Activated CD4-positive, alpha-beta T cell treated with anti-CD3 and anti-CD28 coated beads, Interleukin-2, amount 50 U/mL, for 1 hour (primary cell): ENCODE results near the gene FBLIM1.
A peak's percentile ranks its signal among the peaks of the same experiment; 100 is the strongest.
"Not testable (repeated sequence)": the region's sequence is repeated elsewhere in the genome, so short reads cannot be mapped to it uniquely, and the experiment has no call there.

Experiments used
- DNase-seq: peaks from one replicate; pipeline ENCODE4 v3.0.0-alpha.2; 2020

The FBLIM1 gene

GRCh38 chr1:15825800-15826199 lies 67.2 kb downstream of the FBLIM1 start:
- DNase-seq: no peak

GRCh38 chr1:15826810-15827507 lies 68.4 kb downstream of the FBLIM1 start:
- DNase-seq: no peak

GRCh38 chr1:15827567-15827966 lies 69.0 kb downstream of the FBLIM1 start:
- not testable (repeated sequence) for DNase-seq

GRCh38 chr1:15828931-15829330 lies 70.3 kb downstream of the FBLIM1 start:
- not testable (repeated sequence) for DNase-seq

- no peak for DNase-seq
Measured at GRCh38 chr1:15830258-15830657, 71.7 kb downstream of the FBLIM1 start.

- DNase-seq: peak; percentile 48
Measured at GRCh38 chr1:15833069-15833679, 74.6 kb downstream of the FBLIM1 start.

GRCh38 chr1:15833842-15834405 lies 75.3 kb downstream of the FBLIM1 start:
- DNase-seq: no peak

GRCh38 chr1:15834406-15835204 lies 76.0 kb downstream of the FBLIM1 start:
- DNase-seq: peak; percentile 85

GRCh38 chr1:15835205-15835740 lies 76.7 kb downstream of the FBLIM1 start:
- DNase-seq: no peak

- peak; percentile 99 for DNase-seq
Measured at GRCh38 chr1:15835741-15836510, 77.3 kb downstream of the FBLIM1 start.
